ENCODE measurements around the gene SLC22A12.
"Not testable (repeated sequence)": the region's sequence is repeated elsewhere in the genome, so short reads cannot be mapped to it uniquely, and the experiment has no call there.

Gene SLC22A12

GRCh38 chr11:64583296-64584262, 7.4 kb upstream of the SLC22A12 start:
- no peak for DNase-seq (ENCODE audit: low read depth in 1 of 2, low spot score in 1 of 2)

DNA sequence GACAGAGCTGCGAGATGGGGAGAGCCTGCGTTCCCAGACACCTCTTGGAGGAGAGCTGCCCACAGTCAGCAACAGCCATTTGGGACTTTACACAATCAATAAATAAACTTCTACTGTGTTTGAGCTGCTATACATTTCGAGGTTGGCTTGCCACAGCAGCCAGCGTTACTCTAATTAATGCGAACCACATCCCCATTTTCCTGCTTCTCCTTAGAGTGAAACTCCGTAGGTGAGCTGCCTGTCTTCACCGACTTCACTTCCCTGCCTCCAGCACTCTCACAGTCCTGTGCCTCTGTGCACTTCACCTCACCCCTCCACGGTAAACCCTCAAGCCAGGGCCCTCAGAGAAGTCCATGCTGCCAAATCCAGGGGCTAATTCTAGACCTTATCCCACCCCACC, 5.9 kb upstream of the SLC22A12 start:
- DNase-seq (ENCODE audit: low read depth in 1 of 2, low spot score in 1 of 2) = no peak

GRCh38 chr11:64586366-64586765, 4.7 kb upstream of the SLC22A12 start:
- DNase-seq (ENCODE audit: low read depth in 1 of 2, low spot score in 1 of 2) = no peak

GRCh38 chr11:64588701-64589100, 2.3 kb upstream of the SLC22A12 start:
- no peak for DNase-seq (ENCODE audit: low read depth in 1 of 2, low spot score in 1 of 2)

- no peak for DNase-seq (ENCODE audit: low read depth in 1 of 2, low spot score in 1 of 2)
Measured at GRCh38 chr11:64591257-64592233, 525 bp downstream of the SLC22A12 start.

DNA sequence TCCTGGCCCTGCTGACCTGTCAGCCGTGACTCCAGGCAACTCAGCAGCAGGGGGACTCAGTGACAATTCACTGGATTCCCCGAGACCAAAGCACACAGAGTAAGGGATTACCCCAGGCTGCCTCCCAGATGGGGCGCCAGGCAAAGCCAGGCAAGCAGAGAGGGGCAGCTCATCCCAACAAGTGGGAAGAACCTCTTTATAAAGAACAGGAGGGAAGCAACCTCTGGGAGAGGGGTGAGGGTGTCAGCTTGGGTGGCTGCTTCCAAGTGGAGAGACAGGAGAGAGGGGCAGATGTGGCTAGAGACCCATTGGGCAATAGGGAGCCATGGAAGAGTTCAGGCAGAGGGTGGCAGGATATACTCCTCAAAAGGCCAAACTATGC, 1.2 kb downstream of the SLC22A12 start:
- DNase-seq (ENCODE audit: low read depth in 1 of 2, low spot score in 1 of 2) = no peak

DNA sequence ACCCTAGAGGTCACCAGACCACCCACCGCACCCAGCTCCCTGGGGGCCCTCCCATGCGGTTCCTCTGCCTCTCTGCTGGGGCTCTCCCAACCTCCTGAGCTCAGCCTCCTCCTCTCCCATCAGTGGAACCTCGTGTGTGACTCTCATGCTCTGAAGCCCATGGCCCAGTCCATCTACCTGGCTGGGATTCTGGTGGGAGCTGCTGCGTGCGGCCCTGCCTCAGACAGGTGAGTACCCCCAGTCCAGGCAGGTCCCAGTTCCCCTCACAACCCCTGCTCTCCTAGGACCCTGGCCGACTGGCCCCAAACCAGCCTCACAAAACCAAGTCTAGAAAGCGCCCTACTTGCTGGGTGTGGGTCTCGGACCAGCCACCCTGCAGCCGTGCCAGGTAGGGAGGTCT, 1.6 kb downstream of the SLC22A12 start:
- no peak for DNase-seq (ENCODE audit: low read depth in 1 of 2, low spot score in 1 of 2)

- DNase-seq (ENCODE audit: low read depth in 1 of 2, low spot score in 1 of 2) = no peak
Measured at GRCh38 chr11:64593156-64594105, 2.4 kb downstream of the SLC22A12 start.

DNA sequence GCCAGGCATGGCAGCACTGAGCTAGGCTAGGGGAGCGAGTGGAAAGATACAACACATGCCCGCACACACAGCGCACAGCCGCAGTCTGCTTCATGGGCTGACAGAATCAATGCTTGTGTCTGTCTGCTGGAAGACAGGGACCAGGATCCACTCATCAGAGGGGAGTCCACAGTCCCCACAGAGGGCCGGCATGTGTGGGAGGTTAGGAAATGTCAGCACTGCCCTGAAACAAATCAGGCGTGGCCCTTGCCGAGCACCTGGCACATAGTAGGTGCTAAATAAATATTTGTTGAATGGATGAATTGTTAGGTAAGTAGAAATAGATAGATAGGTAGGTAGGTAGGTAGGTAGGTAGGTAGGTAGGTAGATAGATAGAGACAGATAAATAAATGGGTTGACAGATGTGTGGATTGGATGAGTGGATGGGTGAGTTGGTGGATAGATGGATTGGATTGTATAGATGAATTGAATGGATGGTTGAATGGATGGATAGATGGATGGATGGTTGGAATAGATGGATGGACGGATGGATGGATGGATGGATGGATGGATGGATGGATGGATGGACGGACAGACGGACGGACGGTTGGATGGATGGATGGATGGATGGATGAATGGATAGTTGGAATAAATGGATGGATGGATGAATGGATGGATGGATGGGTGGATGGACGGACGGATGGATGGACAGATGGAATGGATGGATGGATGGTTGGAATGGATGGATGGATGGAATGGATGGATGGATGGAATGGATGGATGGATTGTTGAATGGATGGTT, 3.3 kb downstream of the SLC22A12 start:
- DNase-seq (ENCODE audit: low read depth in 1 of 2, low spot score in 1 of 2) = no peak

DNA sequence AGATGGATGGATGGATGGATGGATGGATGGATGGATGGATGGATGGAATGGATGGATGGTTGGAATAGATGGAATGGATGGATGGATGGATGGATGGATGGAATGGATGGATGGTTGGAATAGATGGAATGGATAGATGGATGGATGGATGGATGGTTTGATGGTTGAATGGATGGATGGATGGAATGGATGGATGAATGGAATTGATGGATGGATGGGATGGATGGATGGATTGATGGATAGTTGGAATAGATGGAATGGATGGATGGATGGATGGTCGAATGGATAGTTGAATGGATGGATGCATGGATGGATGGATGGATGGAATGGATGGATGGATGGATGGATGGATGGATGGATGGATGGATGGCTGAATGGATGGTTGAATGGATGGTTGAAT, 4.9 kb downstream of the SLC22A12 start:
- DNase-seq (ENCODE audit: low read depth in 1 of 2, low spot score in 1 of 2) = not testable (repeated sequence)

GRCh38 chr11:64597671-64598101, 6.7 kb downstream of the SLC22A12 start:
- DNase-seq (ENCODE audit: low read depth in 1 of 2, low spot score in 1 of 2) = no peak

DNA sequence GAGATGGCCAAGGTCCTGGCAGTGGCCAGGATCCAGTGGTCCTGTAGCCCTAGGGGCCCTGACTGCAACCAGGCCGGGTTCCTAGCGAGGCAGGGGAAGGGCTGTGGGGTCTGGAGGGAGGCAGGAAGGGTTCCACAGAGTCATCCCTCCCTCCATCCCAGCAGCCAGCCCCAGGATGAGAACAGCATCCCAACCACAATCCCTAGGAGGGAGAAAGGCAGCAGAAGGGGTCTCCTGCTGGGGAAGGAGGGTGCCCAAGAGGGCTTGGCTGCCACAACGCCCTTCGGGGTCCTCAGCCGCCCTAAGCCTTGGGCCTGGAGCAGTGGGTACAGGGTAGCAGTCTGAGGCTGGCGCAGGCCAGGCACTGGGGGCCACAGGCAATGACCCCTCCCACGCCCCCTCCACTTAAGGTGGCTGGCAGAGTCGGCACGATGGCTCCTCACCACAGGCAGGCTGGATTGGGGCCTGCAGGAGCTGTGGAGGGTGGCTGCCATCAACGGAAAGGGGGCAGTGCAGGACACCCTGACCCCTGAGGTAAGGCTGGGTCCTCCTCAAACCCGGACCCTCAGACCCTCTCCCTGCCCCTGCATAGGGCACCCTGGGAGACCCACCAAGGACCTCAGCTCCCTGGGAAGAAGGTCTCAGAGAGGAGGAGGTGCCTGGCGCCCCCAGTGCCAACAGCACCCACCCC, 7.2 kb downstream of the SLC22A12 start:
- DNase-seq (ENCODE audit: low read depth in 1 of 2, low spot score in 1 of 2) = no peak

- no peak for DNase-seq (ENCODE audit: low read depth in 1 of 2, low spot score in 1 of 2)
Measured at GRCh38 chr11:64598797-64599697, 8.0 kb downstream of the SLC22A12 start.

DNA sequence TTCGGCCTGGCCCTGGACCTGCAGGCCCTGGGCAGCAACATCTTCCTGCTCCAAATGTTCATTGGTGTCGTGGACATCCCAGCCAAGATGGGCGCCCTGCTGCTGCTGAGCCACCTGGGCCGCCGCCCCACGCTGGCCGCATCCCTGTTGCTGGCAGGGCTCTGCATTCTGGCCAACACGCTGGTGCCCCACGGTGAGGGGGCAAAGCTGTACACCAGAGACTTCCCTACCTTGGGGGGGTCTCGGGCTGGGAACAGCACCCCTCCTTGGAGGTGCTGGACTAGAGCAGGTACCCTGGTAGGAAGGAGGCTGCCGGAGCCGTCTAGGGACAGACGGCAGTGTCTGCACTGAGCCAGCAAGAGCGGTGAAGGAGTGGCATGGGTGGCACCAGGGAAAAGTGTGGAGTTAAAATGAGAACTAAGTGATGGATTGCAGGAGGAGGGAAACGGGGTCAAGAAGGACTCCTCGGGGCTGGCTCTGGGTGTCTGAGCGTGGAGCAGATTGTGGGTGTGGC, 8.7 kb downstream of the SLC22A12 start:
- no peak for DNase-seq (ENCODE audit: low read depth in 1 of 2, low spot score in 1 of 2)

DNA sequence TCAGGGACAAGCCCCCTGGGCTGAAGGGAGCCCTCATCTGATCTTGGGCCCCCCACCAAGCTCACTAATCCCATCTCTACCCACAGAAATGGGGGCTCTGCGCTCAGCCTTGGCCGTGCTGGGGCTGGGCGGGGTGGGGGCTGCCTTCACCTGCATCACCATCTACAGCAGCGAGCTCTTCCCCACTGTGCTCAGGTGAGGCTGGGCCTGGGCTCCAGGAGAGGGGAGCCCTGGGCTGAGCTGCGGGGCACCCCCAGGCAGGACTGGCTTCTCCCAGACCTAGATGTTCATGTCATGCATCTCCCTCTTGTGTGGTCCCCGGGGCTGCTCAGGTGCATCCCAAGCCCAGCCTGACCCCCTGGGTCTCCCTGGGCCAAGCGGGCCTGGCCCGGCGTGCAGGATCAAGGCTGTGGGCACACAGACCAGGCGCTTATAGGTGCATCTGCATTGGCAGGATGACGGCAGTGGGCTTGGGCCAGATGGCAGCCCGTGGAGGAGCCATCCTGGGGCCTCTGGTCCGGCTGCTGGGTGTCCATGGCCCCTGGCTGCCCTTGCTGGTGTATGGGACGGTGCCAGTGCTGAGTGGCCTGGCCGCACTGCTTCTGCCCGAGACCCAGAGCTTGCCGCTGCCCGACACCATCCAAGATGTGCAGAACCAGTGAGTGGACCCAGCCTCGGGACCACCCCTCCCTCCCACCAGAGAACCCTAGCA, 9.4 kb downstream of the SLC22A12 start:
- no peak for DNase-seq (ENCODE audit: low read depth in 1 of 2, low spot score in 1 of 2)

GRCh38 chr11:64601605-64602465, 10.8 kb downstream of the SLC22A12 start:
- no peak for DNase-seq (ENCODE audit: low read depth in 1 of 2, low spot score in 1 of 2)
